Peyer's patch (tissue), 4 donors: ENCODE measurements around the gene SLC6A17. TPM values are rescaled to one million over a fixed set of nuclear protein-coding genes. Genes with fewer than 3 reads are reported as not detected.

Experiments used
- DNase-seq, 3 donors: peaks; one replicate each; pipeline ENCODE4 v3.0.0-alpha.2; 2017 to 2019
- H3K27ac ChIP-seq, 4 donors: fragments of 200-600 bp; sonication (generic); one replicate each; pipeline ENCODE4 v1.5.1; 2016 to 2019
- H3K27me3 ChIP-seq, 2 donors: fragments of 200-600 bp; sonication (generic); one replicate each; pipeline ENCODE4 v1.5.1; 2019
- H3K36me3 ChIP-seq, 3 donors: fragments of 200-600 bp; sonication (generic); one replicate each; pipeline ENCODE4 v1.5.1; 2016 to 2019
- H3K4me1 ChIP-seq, 4 donors: fragments of 200-600 bp; sonication (generic); one replicate each; pipeline ENCODE4 v1.5.1; 2016 to 2019
- H3K4me3 ChIP-seq, 4 donors: fragments of 200-600 bp; sonication (generic); 1 replicate in 3 of 4; 2 replicates in 1 of 4; pipeline ENCODE4 v1.5.1; 2016 to 2019; ENCODE audit warnings: mild to moderate bottlenecking in 1 of 4
- H3K9me3 ChIP-seq, 4 donors: fragments of 200-600 bp; sonication (generic); one replicate each; pipeline ENCODE4 v1.5.1; 2016 to 2019; ENCODE audit warnings: mild to moderate bottlenecking in 1 of 4
- POLR2A ChIP-seq, 2 donors: fragments of 450-650 bp; IDR thresholded peaks; one replicate each; pipeline ENCODE4 v1.5.1; 2017; ENCODE audit warnings: antibody characterized with exemption in 2 of 2, mild to moderate bottlenecking in 2 of 2, moderate library complexity in 2 of 2
- total RNA-seq, 4 donors: library from RNA; depleted of rRNA; stranded (reverse); fragments of >200 nt; gene quantifications; one replicate each; pipeline ENCODE4 v1.1.0, GENCODE V29; 2016
- TF ChIP-seq, protein P1 (sequence below), 6 experiments: fragments of 450-650 bp in 4 of 6; fragments of 200-600 bp in 2 of 6; sonication (generic) in 1 of 6; IDR thresholded peaks; one replicate each; pipeline ENCODE4 v1.5.1; 2017 to 2019; ENCODE audit warnings: antibody characterized with exemption in 6 of 6, mild to moderate bottlenecking in 3 of 6, moderate library complexity in 1 of 6

Gene SLC6A17
- total RNA-seq, 4 donors from 2014 or later, result 0.13 to 0.28 TPM; not detected in 2

DNA sequence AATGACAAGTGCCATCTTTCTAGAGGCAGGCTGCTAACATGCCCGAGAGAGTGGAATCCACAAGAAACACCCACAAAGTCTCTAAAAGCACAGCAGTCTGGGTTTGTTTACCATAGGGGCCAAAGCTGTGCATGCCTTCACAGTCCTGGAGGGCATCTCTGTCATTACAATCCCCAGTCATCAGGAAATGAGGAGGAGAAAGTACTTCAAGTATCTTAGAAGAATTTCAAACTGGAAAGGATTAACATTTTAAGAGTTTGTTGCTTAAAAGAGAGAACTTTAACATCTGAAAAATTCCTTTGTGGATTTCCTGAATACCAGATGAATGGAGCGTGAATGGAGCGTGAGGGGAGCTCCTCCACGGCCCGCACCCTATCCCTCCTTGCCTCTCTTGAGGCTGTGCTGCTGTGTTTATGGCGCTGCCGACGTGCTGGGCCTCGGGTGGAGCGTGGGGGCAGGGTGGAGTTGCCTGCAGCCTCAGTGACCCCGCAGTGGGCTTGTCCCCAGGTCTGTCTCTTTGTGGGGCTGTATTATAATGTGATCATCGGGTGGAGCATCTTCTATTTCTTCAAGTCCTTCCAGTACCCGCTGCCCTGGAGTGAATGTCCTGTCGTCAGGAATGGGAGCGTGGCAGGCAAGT is 23.3 kb downstream of the SLC6A17 start:
- Histone ChIP-seq H3K9me3 (no peaks in the 10 kb centered on the region), H3K27me3 (no peaks in the 10 kb centered on the region), H3K4me3 (no peak overlapping the region), H3K27ac (no peak overlapping the region), H3K4me1 (no peaks in the 10 kb centered on the region), H3K36me3 (no peaks in the 10 kb centered on the region)
- TF ChIP-seq, protein P1, sequence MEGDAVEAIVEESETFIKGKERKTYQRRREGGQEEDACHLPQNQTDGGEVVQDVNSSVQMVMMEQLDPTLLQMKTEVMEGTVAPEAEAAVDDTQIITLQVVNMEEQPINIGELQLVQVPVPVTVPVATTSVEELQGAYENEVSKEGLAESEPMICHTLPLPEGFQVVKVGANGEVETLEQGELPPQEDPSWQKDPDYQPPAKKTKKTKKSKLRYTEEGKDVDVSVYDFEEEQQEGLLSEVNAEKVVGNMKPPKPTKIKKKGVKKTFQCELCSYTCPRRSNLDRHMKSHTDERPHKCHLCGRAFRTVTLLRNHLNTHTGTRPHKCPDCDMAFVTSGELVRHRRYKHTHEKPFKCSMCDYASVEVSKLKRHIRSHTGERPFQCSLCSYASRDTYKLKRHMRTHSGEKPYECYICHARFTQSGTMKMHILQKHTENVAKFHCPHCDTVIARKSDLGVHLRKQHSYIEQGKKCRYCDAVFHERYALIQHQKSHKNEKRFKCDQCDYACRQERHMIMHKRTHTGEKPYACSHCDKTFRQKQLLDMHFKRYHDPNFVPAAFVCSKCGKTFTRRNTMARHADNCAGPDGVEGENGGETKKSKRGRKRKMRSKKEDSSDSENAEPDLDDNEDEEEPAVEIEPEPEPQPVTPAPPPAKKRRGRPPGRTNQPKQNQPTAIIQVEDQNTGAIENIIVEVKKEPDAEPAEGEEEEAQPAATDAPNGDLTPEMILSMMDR (IDR thresholded peaks at IDR 0.05), result no peak
- no peak for TF ChIP-seq POLR2A (IDR thresholded peaks at IDR 0.05)
- DNase-seq, result no peak

DNA sequence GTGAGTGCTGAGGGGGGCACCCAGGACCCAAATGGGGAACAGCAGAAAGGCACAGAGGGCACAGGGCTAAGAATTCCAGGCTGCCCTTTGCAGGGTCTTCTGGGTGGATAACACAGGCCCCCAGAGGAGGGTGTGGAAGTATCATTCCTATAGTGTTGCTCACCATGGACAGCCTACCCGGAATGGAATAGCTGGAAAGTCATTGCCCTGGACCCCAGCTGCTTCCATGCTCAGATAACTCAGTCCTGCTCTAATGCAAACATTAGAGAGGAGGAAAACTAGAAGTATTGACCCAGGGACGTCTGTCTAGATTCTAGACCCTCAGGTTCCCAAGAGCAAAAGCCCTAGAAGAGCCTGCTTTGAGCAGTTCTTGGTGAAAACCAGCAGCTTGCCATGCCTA is 24.7 kb downstream of the SLC6A17 start:
- no peaks in the 10 kb centered on the region for H3K27me3 ChIP-seq

DNA sequence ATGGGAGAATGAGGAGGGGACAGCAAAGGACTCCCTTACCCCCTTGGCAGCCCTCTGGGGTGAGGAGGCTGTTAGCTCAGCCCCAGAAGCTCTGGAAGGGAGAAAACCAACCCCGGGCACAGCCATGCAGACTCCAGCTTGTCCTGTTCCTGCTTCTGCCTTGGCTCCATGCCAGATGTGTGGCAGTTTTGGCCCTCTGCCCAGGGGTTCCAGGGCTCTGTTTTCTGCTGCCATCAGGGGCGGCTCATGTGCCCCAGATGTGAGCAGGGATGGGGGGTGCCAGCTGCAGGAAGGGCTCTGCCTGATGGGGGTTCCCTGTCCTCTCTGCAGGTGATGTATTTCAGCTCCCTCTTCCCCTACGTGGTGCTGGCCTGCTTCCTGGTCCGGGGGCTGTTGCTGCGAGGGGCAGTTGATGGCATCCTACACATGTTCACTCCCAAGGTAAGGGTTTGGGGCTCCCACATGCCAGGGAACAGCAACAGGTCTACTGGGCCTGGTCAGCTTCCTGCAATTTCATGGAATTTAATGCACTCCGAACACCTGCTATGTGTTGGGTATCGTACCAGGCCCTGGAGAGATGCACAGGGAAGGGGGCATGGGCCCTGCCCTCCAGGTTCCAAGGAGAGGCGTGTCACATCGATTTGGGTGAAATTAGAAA is 26.1 kb downstream of the SLC6A17 start:
- Histone ChIP-seq H3K27me3 (no peaks in the 10 kb centered on the region), H3K9me3 (no peaks in the 10 kb centered on the region), H3K36me3 (no peaks in the 10 kb centered on the region), H3K27ac (no peak overlapping the region), H3K4me1 (no peaks in the 10 kb centered on the region), H3K4me3 (no peak overlapping the region)
- no peak for TF ChIP-seq POLR2A (IDR thresholded peaks at IDR 0.05)
- TF ChIP-seq, protein P1 (IDR thresholded peaks at IDR 0.05), result no peak
- peak in 1 of 3 donors; percentile 50 for DNase-seq

More for the DNA sequence above, 24.7 kb downstream of the SLC6A17 start:
- no peaks in the 10 kb centered on the region for H3K4me1 ChIP-seq
- H3K27ac ChIP-seq, result no peak overlapping the region
- no peaks in the 10 kb centered on the region for H3K9me3 ChIP-seq
- no peak for TF ChIP-seq POLR2A (IDR thresholded peaks at IDR 0.05)
- TF ChIP-seq, protein P1 (IDR thresholded peaks at IDR 0.05), result no peak
- no peaks in the 10 kb centered on the region for H3K36me3 ChIP-seq
- DNase-seq, result no peak
- no peak overlapping the region for H3K4me3 ChIP-seq

DNA sequence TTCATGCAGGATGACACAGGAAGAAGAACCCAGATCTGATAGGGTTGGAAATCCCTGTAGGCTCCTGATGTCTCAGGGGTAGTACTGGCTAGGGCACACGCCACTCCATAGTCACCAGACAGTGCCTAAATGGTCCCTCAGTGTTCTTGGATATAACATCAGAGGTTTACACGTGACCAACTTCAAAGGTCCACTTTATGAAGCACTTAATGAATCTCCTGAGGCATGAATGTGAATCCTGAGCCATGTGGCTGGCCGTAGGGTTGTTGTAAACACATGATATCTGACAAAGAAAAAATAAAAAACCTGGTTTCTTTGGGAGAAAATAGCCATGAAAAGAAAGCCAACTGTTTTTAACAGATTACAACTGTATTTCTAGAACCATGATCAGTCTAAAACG is 27.5 kb downstream of the SLC6A17 start:
- H3K27ac ChIP-seq, result no peak overlapping the region
- H3K4me3 ChIP-seq, result no peak overlapping the region
- H3K36me3 ChIP-seq, result no peaks in the 10 kb centered on the region
- no peak for DNase-seq
- TF ChIP-seq POLR2A (IDR thresholded peaks at IDR 0.05), result no peak
- TF ChIP-seq, protein P1 (IDR thresholded peaks at IDR 0.05), result no peak
- no peaks in the 10 kb centered on the region for H3K4me1 ChIP-seq
- no peaks in the 10 kb centered on the region for H3K9me3 ChIP-seq
- H3K27me3 ChIP-seq, result no peaks in the 10 kb centered on the region

- no peak for DNase-seq
- Histone ChIP-seq H3K36me3 (no peaks in the 10 kb centered on the region), H3K4me1 (no peaks in the 10 kb centered on the region), H3K4me3 (no peak overlapping the region), H3K27me3 (no peaks in the 10 kb centered on the region), H3K27ac (no peak overlapping the region), H3K9me3 (no peaks in the 10 kb centered on the region)
- TF ChIP-seq, protein P1 (IDR thresholded peaks at IDR 0.05), result no peak
- TF ChIP-seq POLR2A (IDR thresholded peaks at IDR 0.05), result no peak
Measured at GRCh38 chr1:110183642-110184167, 33.4 kb downstream of the SLC6A17 start.
